HG03442 (cell line): ENCODE measurements around the gene DZIP1.
A peak's percentile ranks its signal among the peaks of the same experiment; 100 is the strongest.

ENCODE experiments used
- ATAC-seq: cut with Tn5 transposase; IDR thresholded peaks from one replicate; pipeline ENCODE4 v1.9.1; 2021; ENCODE audit warnings: mild to moderate bottlenecking, moderate library complexity; ENCODE audit not compliant: unreplicated experiment

DZIP1 gene

GRCh38 chr13:95552539-95553441 is 91.7 kb downstream of the DZIP1 start, which contains the start of gene CLDN10:
CLDN10 (plus strand) TSS chr13:95552720; CDS start chr13:95552754, 34 bp downstream.
- peak; percentile 37 for ATAC-seq

DNA sequence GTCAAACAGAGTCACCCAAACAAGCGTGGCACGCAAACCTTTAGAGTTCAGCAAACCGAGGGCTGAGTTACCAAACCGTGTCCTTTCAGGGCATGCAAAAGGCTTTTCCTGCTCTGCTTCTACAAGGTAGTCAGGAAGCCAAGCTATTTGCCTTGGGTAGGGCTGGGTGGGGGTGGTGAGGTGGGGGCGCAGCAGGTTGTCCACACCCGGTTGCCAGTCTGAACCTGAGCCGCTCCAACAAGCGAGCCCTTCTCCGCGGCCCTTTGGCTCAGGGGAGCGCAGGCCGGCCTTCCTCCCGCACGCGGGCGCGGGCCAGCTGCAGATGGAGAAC is 92.3 kb downstream of the DZIP1 start:
- ATAC-seq, result peak; percentile 10

GRCh38 chr13:95547531-95548167 is 96.9 kb downstream of the DZIP1 start:
- ATAC-seq, result no peak

DNA sequence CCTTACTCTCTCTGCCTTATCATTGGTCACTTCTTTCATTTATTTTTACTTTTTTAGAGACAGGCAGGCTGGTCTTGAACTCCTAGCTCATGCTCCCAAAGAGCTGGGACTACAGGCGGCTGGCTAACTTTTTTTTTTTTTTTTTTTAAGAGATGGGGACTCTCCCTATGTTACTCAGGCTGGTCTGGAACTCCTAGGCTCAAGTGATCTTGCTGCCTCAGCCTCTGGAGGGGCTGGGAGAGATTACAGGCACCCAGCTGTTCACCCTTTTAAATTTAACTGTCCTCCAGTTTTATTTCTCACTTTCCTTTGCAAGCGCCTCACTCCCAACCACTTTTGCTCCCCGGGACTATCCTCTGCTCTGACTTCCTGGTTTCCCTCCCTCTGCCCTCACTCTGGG is 97.6 kb downstream of the DZIP1 start:
- ATAC-seq, result no peak

- ATAC-seq, result no peak
Observed at GRCh38 chr13:95544293-95544692, 100.2 kb downstream of the DZIP1 start.

GRCh38 chr13:95541911-95542474 is 102.5 kb downstream of the DZIP1 start:
- ATAC-seq, result no peak

- ATAC-seq, result no peak
Observed at GRCh38 chr13:95541308-95541707, 103.2 kb downstream of the DZIP1 start.

DNA sequence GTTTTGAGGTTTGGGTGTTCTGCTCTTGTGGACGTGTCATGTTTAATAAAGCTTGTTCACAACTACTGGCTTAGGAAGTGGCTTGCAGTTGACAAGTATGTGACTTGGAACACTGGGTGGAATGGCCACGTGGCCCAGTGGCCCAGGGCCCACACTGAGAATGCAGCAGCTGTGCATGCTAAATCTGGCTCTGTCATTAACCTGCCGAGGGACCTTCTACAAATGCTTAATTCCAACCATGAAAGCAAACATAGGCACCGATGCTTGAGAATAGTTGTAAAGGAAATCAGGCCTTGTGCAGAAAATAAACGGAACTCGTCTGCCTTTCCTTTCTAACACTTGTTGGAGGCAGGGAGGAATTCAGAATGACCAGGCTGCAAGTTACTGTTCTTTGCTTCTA is 103.6 kb downstream of the DZIP1 start:
- ATAC-seq, result no peak

- no peak for ATAC-seq
Observed at GRCh38 chr13:95536632-95537241, 107.8 kb downstream of the DZIP1 start.

- ATAC-seq, result peak; percentile 81
Observed at GRCh38 chr13:95535243-95535642, 109.3 kb downstream of the DZIP1 start.

GRCh38 chr13:95533545-95534160 is 110.9 kb downstream of the DZIP1 start:
- no peak for ATAC-seq

DNA sequence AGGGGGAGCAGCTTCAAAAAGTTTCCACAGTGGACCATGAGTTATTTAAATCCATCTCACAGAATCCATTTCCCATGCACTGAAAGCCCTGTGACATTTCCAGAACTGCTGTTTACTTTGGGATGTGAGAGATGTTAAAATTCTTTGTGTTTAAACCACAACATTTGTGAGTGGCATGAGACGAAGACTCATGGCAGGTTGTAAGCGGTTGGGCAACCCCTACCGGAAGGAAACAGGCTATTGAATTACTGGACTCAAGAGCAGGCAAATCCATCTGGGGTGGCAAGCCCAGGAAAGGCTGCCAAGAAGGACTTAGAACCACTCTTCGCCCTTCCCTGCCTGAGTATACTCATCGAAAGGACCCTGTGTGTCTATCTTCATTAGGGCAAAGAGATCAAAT is 114.3 kb downstream of the DZIP1 start:
- ATAC-seq, result no peak
